OCI-LY7 (cell line): ENCODE results near the gene PRAMEF5. TPM values are rescaled to one million over a fixed set of nuclear protein-coding genes. Genes with fewer than 3 reads are reported as not detected.
"Not testable (repeated sequence)": the region's sequence is repeated elsewhere in the genome, so short reads cannot be mapped to it uniquely, and the experiment has no call there.

Experiments
- BruUV-seq: library from RNA; stranded (reverse); fragments of 400-500 nt; replicated peaks from 2 replicates; lab custom pipeline; 2021; lab: Mats Ljungman, UMichigan
- CTCF ChIA-PET: fragments of 300-600 bp; sonication (Branson Sonifier 250); formaldehyde crosslinking; loops from one replicate; lab custom pipeline; 2022; ENCODE audit warnings: antibody characterized with exemption; ENCODE audit not compliant: unreplicated experiment; lab: Charles Lee
- POLR2A ChIA-PET: fragments of 300-600 bp; sonication (Branson Sonifier 250); formaldehyde crosslinking; loops from one replicate; lab custom pipeline; 2022; ENCODE audit warnings: antibody characterized with exemption; lab: Charles Lee
- DNase-seq: peaks from one replicate; pipeline ENCODE4 v3.0.0-alpha.2; 2015; ENCODE audit warnings: low spot score
- H2AFZ ChIP-seq: fragments of 200-600 bp; sonication (generic), shearing (Covaris generic); 2 replicates; pipeline ENCODE4 v1.6.1; 2014; ENCODE audit warnings: mild to moderate bottlenecking, antibody characterized with exemption, low read length, moderate library complexity
- H3K27ac ChIP-seq: fragments of 200-600 bp; sonication (generic); 2 replicates; pipeline ENCODE4 v1.5.1; 2014; ENCODE audit warnings: mixed run types, low read depth, mild to moderate bottlenecking, moderate library complexity, low read length, inconsistent platforms; ENCODE audit not compliant: poor library complexity, severe bottlenecking
- H3K36me3 ChIP-seq: fragments of 200-600 bp; sonication (generic); 2 replicates; pipeline ENCODE4 v1.6.1; 2014; ENCODE audit warnings: mild to moderate bottlenecking, antibody characterized with exemption, low read length, moderate library complexity, mixed read lengths; ENCODE audit not compliant: insufficient read depth
- H3K4me1 ChIP-seq: fragments of 200-600 bp; sonication (generic); 2 replicates; pipeline ENCODE4 v1.5.1; 2014; ENCODE audit warnings: mild to moderate bottlenecking, low read length; ENCODE audit not compliant: insufficient read depth, poor library complexity, severe bottlenecking
- H3K4me2 ChIP-seq: fragments of 200-600 bp; sonication (generic); 2 replicates; pipeline ENCODE4 v1.6.1; 2014; ENCODE audit warnings: mild to moderate bottlenecking, low read length
- H3K4me3 ChIP-seq: fragments of 200-600 bp; sonication (generic); 2 replicates; pipeline ENCODE4 v1.5.1; 2014; ENCODE audit warnings: mild to moderate bottlenecking, low read depth, low read length; ENCODE audit not compliant: poor library complexity, severe bottlenecking
- H3K79me2 ChIP-seq: fragments of 200-600 bp; sonication (generic); 2 replicates; pipeline ENCODE4 v1.6.1; 2016; ENCODE audit warnings: low read depth, mild to moderate bottlenecking, low read length, moderate library complexity, mixed read lengths; ENCODE audit not compliant: insufficient read depth
- H3K9me2 ChIP-seq: fragments of 200-600 bp; sonication (generic); 2 replicates; pipeline ENCODE4 v1.6.1; 2016; ENCODE audit warnings: mild to moderate bottlenecking, low read length, mixed read lengths; ENCODE audit not compliant: insufficient read depth
- H3K9me3 ChIP-seq: fragments of 200-600 bp; sonication (generic); 2 replicates; pipeline ENCODE4 v1.6.1; 2014; ENCODE audit warnings: mild to moderate bottlenecking, mixed run types, low read length, mixed read lengths
- H4K20me1 ChIP-seq: fragments of 200-600 bp; sonication (generic); 2 replicates; pipeline ENCODE4 v1.6.1; 2014; ENCODE audit warnings: mild to moderate bottlenecking, antibody characterized with exemption, low read length, moderate library complexity, mixed read lengths; ENCODE audit not compliant: insufficient read depth
- EZH2phosphoT487 ChIP-seq: fragments of 200-600 bp; sonication (generic); IDR thresholded peaks from 2 replicates; pipeline ENCODE4 v1.6.1; 2018; ENCODE audit warnings: low read depth, borderline replicate concordance, mild to moderate bottlenecking, mixed run types, antibody characterized with exemption, low read length, moderate library complexity, mixed read lengths
- intact Hi-C: fragments of 100-400 bp; cut with micrococcal nuclease; formaldehyde crosslinking; loops from one replicate; pipeline ENCODE4 v1.10.0; 2022; ENCODE audit not compliant: unreplicated experiment
- total RNA-seq, 2 experiments: library from RNA; depleted of rRNA in 1 of 2; stranded (reverse); fragments of >200 nt in 1 of 2; shearing (Covaris generic) in 1 of 2; gene quantifications; 2 replicates each; pipeline ENCODE4 v1.2.3, GENCODE V29; 2014 to 2022
- TF ChIP-seq, protein P1 (sequence below): fragments of 200-600 bp; sonication (generic); conservative IDR thresholded peaks from 2 replicates; pipeline ENCODE4 v1.5.1; 2014; ENCODE audit warnings: mild to moderate bottlenecking, antibody characterized with exemption, low read length, moderate library complexity, mixed read lengths

PRAMEF5 gene
- total RNA-seq, 2 experiments from 2014 or later, result not detected

DNA sequence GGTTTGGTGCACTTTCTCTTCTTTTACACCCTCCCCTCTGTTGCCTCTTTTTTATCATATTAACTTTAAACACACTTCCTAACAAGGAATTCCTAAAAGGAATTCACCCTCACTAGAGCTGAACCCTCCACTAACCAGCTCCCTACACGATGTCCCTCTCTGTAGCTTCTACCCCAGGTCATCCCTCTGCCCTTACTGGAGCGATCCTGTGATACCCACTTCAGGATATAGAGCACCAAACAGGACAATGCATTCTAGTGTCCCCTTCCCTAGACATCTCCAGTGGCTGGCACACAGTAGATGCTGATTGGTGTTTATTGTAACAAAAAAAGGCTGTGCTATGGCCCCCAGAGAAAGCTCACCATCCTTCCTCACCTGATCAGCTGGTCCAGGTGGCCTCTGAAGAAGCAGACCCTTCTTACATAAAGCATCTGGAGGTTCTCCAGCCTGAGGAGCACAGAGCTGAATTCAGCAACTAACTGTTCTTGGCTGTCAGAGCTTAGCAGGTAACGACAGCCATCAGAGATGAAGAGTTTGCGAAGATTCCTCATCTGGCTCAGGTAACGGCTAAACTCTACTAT, 29.4 kb upstream of the PRAMEF5 start:
- POLR2A ChIA-PET, result no interaction called here
- no peak overlapping the region for H3K27ac ChIP-seq
- DNase-seq, result no peak
- no peaks in the 10 kb centered on the region for H3K9me2 ChIP-seq
- no peaks in the 10 kb centered on the region for H4K20me1 ChIP-seq
- no TSS peak for BruUV-seq
- H2AFZ ChIP-seq, result no peak overlapping the region
- no peaks in the 10 kb centered on the region for H3K36me3 ChIP-seq
- no peak overlapping the region for H3K4me2 ChIP-seq
- H3K4me3 ChIP-seq, result no peak overlapping the region
- H3K9me3 ChIP-seq, result no peaks in the 10 kb centered on the region
- intact Hi-C loops, result no loop called here
- no peaks in the 10 kb centered on the region for H3K4me1 ChIP-seq
- H3K79me2 ChIP-seq, result no peaks in the 10 kb centered on the region
- TF ChIP-seq, protein P1, sequence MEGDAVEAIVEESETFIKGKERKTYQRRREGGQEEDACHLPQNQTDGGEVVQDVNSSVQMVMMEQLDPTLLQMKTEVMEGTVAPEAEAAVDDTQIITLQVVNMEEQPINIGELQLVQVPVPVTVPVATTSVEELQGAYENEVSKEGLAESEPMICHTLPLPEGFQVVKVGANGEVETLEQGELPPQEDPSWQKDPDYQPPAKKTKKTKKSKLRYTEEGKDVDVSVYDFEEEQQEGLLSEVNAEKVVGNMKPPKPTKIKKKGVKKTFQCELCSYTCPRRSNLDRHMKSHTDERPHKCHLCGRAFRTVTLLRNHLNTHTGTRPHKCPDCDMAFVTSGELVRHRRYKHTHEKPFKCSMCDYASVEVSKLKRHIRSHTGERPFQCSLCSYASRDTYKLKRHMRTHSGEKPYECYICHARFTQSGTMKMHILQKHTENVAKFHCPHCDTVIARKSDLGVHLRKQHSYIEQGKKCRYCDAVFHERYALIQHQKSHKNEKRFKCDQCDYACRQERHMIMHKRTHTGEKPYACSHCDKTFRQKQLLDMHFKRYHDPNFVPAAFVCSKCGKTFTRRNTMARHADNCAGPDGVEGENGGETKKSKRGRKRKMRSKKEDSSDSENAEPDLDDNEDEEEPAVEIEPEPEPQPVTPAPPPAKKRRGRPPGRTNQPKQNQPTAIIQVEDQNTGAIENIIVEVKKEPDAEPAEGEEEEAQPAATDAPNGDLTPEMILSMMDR, result no peak
- TF ChIP-seq EZH2phosphoT487, result no peak
- CTCF ChIA-PET, result interaction anchor here (0.6 kb wide), 1 partner anchor 693 kb away, joined by 4 read pairs; no protein-coding TSS in a partner anchor

DNA sequence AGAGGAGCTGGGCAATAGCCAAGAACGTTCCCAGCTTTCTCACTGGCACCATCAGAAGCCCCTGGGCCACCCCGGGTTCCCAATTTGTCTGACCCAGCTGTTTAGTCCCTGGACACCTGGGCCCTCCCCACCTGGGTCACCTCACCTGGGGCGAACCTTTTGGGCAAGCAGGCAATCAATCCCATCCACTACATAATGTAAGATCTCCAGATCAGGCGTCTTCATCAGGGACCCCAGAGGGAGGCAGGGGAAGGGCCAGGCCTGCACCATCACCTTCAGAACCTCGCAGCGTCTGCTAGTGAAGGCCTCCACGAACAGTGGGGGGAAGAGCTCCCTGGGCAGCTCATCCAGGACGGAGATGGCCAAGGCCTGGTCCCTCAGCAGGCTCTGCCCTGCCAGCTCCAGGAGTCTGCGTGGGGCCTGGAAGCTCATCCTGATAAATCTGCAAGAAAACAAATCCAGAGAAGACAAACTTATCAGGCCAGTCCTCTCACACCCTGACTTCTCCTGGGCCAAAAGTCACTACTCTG, 28.3 kb upstream of the PRAMEF5 start, which contains the start of gene PRAMEF18:
TSS of gene PRAMEF18 (minus strand) at position 480 of the 530 bp plus-strand sequence. CDS start at position 432, 48 bp downstream.
- H3K79me2 ChIP-seq, intact Hi-C loops, H3K9me3 ChIP-seq, H3K4me2 ChIP-seq, H3K4me1 ChIP-seq, H2AFZ ChIP-seq, DNase-seq, H3K27ac ChIP-seq, H4K20me1 ChIP-seq, H3K9me2 ChIP-seq, BruUV-seq, H3K4me3 ChIP-seq, POLR2A ChIA-PET, H3K36me3 ChIP-seq, CTCF ChIA-PET: not testable (repeated sequence)

DNA sequence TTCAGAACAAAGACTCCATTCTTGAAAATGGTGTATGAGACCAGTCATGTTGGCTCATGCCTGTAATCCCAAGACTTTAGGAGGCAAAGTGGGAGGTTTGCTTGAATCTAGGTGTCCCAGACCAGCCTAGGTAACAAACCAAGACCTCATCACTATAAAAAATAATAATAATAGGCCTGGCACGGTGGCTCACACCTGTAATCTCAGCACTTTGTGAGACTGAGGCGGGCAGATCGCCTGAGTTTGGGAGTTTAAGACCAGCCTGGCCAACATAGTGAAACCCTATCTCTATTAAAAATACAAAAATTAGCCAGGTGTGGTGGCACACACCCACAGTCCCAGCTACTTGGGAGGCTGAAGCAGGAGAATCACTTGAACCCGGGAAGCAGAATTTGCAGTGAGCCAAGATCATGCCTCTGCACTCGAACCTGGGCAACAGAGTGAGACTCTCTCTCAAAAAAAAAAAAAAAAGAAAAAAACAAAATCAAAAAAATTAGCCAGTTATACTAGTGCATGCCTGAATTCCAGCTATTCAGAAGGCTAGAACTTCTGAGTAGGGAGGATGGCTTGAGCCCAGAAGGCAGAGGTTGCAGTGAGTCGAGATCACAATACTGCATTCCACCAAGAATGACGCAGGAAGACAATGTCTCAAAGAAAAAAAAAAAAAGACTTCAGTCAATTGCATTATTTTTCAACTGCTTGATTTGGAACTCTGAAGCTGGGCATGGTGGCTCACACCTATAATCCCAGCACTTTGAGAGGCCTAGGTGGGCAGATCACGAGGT, 26.5 kb upstream of the PRAMEF5 start:
- CTCF ChIA-PET, result not testable (repeated sequence)

More for the DNA sequence above, 26.5 kb upstream of the PRAMEF5 start:
- H3K9me2 ChIP-seq, H3K36me3 ChIP-seq, H3K27ac ChIP-seq, H3K9me3 ChIP-seq, H3K4me3 ChIP-seq, DNase-seq, POLR2A ChIA-PET, H3K4me2 ChIP-seq, BruUV-seq, H3K79me2 ChIP-seq, intact Hi-C loops, H2AFZ ChIP-seq, H4K20me1 ChIP-seq, H3K4me1 ChIP-seq: not testable (repeated sequence)
